Brain microvascular endothelial cell (primary cell): ENCODE results near the gene MYH7.
"Not testable (repeated sequence)": the region's sequence is repeated elsewhere in the genome, so short reads cannot be mapped to it uniquely, and the experiment has no call there.

Experiments
- DNase-seq: peaks from one replicate; pipeline ENCODE4 v3.0.0-alpha.2; 2020
- H3K27ac ChIP-seq: fragments of 250-450 bp; sonication (Bioruptor Pico); 2 replicates; pipeline ENCODE4 v1.5.1; 2020; ENCODE audit warnings: mild to moderate bottlenecking, moderate library complexity
- H3K27me3 ChIP-seq: fragments of 250-450 bp; sonication (Bioruptor Pico); replicated peaks from 2 replicates; pipeline ENCODE4 v1.5.1; 2020; ENCODE audit warnings: mild to moderate bottlenecking
- H3K36me3 ChIP-seq: fragments of 250-450 bp; sonication (Bioruptor Pico); replicated peaks from 2 replicates; pipeline ENCODE4 v1.5.1; 2020; ENCODE audit warnings: mild to moderate bottlenecking
- H3K4me3 ChIP-seq: 2 replicates; pipeline ENCODE4 v1.5.1; 2011; ENCODE audit warnings: low read depth, mild to moderate bottlenecking, control low read depth, low read length, moderate library complexity
- in situ Hi-C: cut with HindIII; loops from 2 replicates; pipeline ENCODE4 v1.10.0; 2017; ENCODE audit warnings: low sequenced_read_pairs, low pct_ligation_motif_present
- TF ChIP-seq, protein P1 (sequence below): IDR thresholded peaks from 2 replicates; pipeline ENCODE4 v1.5.1; 2011; ENCODE audit warnings: low read depth, mild to moderate bottlenecking, moderate library complexity, low read length, control low read depth, inconsistent platforms; ENCODE audit errors: missing control alignments

Gene MYH7

GRCh38 chr14:23389396-23389795 lies 46.1 kb downstream of the MYH7 start:
- H3K27me3 ChIP-seq: no peaks in the 10 kb centered on the region
- TF ChIP-seq, protein P1, sequence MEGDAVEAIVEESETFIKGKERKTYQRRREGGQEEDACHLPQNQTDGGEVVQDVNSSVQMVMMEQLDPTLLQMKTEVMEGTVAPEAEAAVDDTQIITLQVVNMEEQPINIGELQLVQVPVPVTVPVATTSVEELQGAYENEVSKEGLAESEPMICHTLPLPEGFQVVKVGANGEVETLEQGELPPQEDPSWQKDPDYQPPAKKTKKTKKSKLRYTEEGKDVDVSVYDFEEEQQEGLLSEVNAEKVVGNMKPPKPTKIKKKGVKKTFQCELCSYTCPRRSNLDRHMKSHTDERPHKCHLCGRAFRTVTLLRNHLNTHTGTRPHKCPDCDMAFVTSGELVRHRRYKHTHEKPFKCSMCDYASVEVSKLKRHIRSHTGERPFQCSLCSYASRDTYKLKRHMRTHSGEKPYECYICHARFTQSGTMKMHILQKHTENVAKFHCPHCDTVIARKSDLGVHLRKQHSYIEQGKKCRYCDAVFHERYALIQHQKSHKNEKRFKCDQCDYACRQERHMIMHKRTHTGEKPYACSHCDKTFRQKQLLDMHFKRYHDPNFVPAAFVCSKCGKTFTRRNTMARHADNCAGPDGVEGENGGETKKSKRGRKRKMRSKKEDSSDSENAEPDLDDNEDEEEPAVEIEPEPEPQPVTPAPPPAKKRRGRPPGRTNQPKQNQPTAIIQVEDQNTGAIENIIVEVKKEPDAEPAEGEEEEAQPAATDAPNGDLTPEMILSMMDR: no peak
- H3K36me3 ChIP-seq: no peaks in the 10 kb centered on the region
- no peak for DNase-seq
- no peak overlapping the region for H3K4me3 ChIP-seq
- no peak overlapping the region for H3K27ac ChIP-seq
- in situ Hi-C loops: no loop called here

- in situ Hi-C loops: no loop called here
- H3K27me3 ChIP-seq: no peaks in the 10 kb centered on the region
These were observed 46.5 kb downstream of the MYH7 start for GRCh38 chr14:23388996-23389395.

DNA sequence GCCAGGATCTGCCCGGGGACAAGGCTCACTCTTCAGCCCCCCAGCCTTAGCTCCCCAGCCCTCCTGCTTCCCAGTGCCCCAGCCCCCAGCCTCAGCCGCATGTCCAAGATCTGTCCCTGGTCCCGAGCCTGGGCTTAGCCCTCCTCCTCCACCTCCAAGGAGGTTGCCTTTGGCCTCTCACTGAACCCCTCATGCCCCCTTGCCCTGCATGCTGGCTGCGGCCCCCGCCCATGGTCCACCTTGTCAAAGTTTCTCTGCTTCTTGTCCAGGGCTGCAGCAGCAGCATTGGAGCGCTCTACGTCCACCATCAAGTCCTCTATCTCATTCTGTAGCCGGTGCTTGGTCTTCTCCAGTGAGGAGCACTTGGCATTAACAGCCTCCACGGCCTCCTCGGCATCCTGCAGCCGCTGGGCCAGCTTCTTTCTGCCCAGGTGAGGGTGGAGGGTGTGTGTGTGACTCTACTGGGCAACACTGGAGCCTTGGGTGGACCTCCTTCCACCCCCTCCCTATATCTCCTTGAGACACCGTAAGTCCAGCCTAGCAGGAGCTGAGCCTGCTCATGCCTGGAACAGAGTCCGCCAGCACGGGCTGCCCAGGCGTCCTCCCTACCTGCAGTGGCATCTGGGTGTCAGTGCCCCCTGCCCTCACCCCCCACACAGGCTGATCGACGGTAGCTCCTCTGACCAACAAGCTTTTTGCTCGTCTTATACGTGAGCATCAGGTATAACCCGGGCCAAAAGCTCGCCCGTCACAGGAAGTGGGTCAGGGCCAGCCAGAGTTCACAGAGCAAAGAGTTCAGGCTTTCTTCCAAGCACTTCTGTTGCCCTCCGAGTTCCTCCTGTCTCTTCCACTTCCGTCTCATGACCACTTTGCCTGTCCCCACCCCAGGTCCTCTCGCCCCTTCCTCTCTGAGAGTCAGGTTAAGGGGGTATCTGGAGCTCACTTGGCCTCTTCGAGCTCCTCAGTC lies 47.3 kb downstream of the MYH7 start:
- no peak overlapping the region for H3K4me3 ChIP-seq
- H3K36me3 ChIP-seq: no peaks in the 10 kb centered on the region
- no peak for DNase-seq
- TF ChIP-seq, protein P1: no peak
- no peaks in the 10 kb centered on the region for H3K27me3 ChIP-seq
- H3K27ac ChIP-seq: no peak overlapping the region
- in situ Hi-C loops: no loop called here

More at GRCh38 chr14:23388996-23389395, 46.5 kb downstream of the MYH7 start:
- H3K36me3 ChIP-seq: no peaks in the 10 kb centered on the region
- no peak overlapping the region for H3K4me3 ChIP-seq
- no peak for DNase-seq
- no peak overlapping the region for H3K27ac ChIP-seq
- TF ChIP-seq, protein P1: no peak

- TF ChIP-seq, protein P1: no peak
- Histone ChIP-seq H3K27ac (no peak overlapping the region), H3K27me3 (no peaks in the 10 kb centered on the region), H3K4me3 (no peak overlapping the region), H3K36me3 (no peaks in the 10 kb centered on the region)
- no peak for DNase-seq
- in situ Hi-C loops: no loop called here
These were observed 48.5 kb downstream of the MYH7 start for GRCh38 chr14:23386999-23387398.

- H3K4me3 ChIP-seq, DNase-seq, in situ Hi-C loops, H3K27me3 ChIP-seq, H3K36me3 ChIP-seq, H3K27ac ChIP-seq: not testable (repeated sequence)
These were observed 49.2 kb downstream of the MYH7 start for GRCh38 chr14:23386266-23386657.

DNA sequence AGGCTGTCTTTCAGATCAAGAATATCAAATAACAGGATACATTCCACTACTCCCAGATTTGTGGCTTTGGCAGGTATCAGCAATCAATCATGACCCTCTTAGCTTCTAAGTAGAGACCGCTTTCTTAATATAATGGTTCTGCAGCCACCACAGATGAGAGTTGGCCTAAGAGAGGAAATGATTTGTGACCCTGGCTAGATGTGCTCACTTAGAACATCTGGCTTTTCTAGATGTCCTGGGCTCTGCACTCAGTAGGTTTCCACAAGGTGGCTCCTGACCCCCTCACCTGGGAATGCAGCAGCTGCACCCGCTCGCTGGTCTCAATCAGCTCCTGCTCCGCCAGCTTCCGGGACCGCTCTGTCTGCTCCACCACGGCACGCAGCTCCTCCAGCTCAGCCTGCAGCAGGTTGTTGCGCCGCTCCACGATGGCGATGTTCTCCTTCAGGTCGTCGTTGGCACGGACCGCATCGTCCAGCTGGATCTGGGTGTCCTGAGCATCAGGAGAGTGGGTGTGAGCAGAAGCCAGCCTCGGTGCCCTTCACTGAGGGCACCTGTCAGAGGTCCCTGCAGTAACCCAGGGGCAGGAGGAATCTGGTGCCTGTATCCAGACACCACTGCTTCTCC lies 49.7 kb downstream of the MYH7 start:
- TF ChIP-seq, protein P1: no peak
- no peak overlapping the region for H3K4me3 ChIP-seq
- H3K27ac ChIP-seq: no peak overlapping the region
- in situ Hi-C loops: no loop called here
- H3K27me3 ChIP-seq: no peaks in the 10 kb centered on the region
- DNase-seq: no peak
- H3K36me3 ChIP-seq: no peaks in the 10 kb centered on the region
